NCI-H2081 treated with DMSO at 0.1 percent for 48 hours (cell line): ENCODE measurements around the gene USH1C.

ENCODE experiments used
- DNase-seq: peaks from one replicate; lab custom pipeline; 2025; lab: John Stamatoyannopoulos, UW

The USH1C gene

DNA sequence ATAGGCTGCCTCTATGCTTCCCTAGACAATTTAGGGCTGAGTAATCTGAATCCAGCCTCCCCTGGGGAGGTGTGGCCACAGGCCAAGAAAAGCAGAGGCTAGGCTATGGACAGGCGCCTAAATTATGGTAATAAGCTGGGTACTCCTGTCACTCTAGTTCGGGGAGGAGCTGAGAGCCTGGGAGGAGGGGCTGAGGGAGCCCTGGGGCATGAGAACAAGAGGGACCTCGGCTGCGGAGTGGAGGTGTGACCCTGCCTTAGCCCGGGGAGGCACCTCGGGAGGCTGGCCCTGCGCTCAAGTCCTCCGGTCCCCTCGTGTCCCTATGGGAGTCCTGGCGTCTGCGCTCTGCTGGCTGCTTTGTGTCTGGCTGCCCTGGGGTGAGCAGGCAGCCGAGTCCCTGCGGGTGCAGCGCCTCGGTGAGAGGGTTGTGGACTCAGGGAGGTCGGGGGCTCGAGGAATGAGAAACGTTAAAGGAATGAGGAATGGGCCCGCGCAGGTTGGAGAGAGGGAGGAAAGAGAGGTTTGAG, 2.9 kb upstream of the USH1C start, which contains the start of gene OTOG:
Gene OTOG, plus strand, starts transcription at position 209 of the 527 bp plus-strand sequence. Its CDS starts 114 bp downstream, at position 323.
- peak; percentile 53 for DNase-seq

DNA sequence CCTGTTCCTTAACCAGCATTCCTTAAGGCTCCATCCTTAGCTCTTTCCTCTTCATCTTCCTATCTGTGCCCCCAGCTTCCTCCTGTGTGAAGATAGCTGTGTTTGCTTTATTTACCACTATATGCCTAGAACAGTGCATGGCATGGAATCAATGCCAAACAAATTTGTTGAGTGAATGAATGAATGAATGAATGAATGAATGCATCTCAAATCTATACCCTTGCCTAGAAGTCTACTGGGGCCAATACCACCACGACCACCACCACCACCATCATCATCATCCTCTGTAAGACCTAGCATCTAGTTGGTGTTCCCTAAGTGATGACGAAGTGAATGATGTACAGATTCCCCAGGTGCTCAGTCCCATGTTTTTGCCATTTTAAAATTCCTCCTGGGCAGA, 2.0 kb upstream of the USH1C start:
- no peak for DNase-seq

- DNase-seq = no peak
Measured at GRCh38 chr11:17543574-17544180, 539 bp downstream of the USH1C start.

DNA sequence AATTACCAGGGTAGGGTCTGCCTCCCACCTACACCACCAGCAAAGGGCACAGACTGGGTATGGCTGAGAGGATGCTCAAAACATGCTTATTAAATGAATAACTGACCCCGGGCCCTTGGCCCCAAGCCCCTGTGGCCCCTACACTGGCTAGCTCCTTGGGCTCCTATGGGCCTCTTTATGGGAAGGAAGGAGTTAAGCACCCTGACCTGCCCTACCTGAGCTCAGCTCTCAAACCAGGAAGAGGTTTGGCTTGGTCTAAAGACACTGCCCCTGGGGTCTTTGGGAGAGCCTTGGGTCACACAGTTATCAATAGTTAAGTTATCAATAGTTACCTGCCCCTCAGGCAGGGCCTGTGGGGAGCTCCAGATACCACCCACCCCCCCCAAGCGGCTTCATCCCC, 1.2 kb downstream of the USH1C start:
- DNase-seq = no peak

- DNase-seq = no peak
Measured at GRCh38 chr11:17542249-17542648, 2.0 kb downstream of the USH1C start.

DNA sequence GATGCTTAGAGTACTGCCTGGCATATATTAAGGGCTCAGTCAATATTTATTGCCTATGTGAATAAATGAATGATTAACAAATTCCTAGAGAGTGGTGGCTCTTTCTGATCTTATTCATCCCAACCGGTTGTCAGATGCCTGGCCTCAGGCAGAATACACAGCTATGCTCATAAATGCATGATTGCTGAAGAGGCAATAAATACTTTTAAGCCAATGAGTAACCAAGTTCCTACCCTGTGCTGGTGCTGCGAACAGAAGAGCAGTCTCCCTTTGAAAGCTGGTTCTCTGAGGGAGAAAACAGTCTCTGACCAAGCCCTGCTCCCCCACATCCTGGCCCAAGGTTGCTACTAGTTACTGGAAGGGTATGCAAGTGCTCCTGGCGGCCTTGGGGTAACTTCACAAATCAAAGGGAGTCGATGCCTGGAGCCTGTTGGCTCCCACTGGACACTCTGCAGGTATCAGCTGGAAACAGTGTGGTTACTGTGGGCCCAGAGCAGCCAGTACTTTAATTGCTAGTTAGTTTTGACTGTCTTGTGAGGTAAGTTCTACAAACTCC, 2.8 kb downstream of the USH1C start:
- DNase-seq = no peak

GRCh38 chr11:17540807-17541206, 3.4 kb downstream of the USH1C start:
- DNase-seq = no peak

GRCh38 chr11:17538731-17539130, 5.5 kb downstream of the USH1C start:
- DNase-seq = no peak

DNA sequence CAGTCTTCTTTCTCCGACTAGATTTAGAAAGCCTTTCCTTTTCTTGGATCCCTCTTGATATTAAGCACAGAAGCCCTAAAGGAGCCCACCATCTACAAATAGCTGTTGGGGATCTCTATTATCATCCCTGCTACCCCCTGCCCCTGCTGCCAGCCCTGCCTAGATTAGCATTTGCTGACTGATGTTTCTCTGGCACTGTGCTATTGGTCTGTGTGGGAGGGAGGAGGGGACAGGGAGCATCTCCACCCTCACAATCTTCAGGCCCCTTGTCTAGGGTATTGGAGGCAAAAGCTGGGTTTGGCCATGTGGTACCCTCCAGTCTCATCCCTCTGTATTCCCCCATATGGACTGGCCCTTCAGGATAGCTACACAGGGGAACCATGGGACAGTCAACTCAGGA, 6.2 kb downstream of the USH1C start:
- no peak for DNase-seq

DNA sequence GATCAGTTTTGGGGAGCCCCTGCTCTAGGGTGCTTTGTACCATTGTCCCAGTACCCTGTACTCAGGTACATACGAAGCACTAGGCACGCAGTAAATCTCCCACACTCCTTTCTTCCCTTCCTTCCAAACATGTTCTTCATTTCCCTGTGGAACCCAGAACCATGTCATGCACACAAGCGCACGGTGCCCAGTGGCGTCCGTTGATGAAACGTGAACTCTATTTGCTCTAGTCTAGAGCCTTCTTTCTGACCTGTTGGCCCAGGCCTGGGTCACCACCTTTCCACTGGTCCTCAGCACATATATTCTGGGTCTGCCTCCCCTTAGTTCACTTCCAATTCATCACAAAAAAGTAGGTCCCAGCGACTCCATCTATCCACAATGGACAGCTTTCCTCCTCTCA, 7.0 kb downstream of the USH1C start:
- no peak for DNase-seq

DNA sequence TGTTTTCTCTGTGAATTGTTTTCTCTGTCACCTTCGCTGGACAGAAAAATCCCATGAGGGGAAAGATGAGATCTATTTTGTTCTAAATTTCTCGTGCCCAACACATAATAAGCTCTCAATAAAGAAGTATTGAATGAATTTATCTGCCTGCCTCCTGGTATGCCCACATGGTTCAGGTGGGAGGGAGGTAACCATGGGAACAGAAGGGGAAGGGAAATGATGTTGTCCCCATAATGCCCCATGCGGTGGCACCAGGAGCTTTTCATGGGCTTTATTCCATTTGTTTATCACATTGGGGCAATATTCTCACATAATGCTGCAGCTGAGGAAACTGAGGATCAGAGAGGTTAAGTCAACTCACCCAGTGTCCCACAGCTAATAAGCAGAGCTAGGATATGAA, 8.7 kb downstream of the USH1C start:
- no peak for DNase-seq

- DNase-seq = no peak
Measured at GRCh38 chr11:17533778-17534415, 10.3 kb downstream of the USH1C start.

DNA sequence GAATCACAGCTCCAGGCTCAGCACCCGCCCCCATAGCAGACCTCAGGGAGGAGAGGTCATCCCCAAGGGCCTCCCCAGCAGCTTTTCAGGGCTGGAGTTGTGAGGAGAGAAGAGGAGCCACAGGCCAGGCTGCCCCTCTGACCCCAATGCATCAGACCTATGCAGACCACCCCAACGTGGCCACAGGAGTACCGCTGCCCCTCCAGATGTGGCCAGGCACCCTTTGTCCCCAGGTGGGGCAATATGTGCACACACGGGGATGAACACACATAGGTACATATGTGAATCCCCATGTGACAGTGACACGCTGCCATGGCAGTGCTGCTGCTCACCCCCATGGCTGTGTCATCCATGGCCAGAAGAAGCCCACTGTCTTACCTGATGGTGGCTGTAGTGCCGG, 10.9 kb downstream of the USH1C start:
- DNase-seq = no peak

DNA sequence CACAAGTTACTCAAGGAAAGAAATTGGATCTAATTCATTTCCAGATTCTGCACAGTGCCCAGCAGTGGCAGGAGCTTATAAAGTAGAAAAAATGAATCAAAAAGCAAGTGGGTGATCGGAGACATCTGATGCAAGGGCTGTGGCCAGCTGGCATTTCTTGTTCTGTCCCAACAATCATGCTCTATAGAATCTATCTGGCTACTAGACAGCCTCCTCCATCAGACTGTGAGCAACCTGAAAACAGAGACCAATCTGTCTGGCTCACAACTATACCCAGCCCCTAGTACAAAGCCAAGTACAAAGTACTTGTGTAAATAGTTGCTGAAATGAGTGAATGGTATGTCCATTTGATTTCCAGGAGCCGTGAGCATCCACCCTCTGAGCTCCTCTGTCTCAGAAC, 11.4 kb downstream of the USH1C start:
- no peak for DNase-seq

- no peak for DNase-seq
Measured at GRCh38 chr11:17531636-17532113, 12.5 kb downstream of the USH1C start.

DNA sequence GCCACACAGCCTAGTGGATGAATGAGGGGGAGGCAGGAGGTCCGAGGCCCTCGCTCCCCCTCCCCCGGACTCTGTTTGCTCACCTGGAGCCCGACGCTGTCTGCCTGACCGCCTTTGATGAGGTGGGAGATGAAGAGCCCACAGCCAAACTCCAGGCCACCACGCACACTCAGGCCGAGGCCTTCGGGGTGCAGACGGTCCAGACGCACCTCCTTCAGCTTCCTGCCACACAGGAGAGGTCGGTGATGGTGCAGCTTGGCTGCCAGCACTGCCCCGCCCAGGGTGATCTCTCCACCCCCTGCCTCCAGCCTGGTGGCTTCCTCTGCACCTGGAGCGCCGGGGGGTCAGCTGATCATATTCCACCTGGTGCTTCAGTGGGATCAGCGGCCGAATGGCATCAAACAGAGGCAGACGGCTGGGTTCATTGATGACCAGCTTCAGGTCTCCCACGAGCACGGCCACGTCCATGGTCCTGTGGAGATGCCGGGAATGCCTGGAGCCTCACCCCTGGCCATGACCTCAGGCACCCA, 13.1 kb downstream of the USH1C start:
- DNase-seq = peak; percentile 8

DNA sequence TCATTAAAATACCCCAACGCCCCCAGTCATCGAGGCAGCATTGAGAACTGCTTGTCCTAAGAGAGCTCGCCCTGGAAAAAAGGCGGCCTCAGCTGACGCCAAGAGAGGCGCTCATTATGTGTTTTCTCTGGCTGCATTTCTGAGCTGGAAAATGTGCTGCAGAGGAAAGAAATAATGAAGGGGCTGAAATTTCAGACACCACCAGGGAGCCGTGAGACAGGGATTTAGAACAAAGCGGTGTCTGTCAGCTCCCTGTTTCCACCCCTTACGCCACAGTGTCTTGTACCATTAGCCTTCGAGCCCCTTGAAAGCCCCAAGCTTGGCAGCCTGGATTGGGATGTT, 14.4 kb downstream of the USH1C start:
- DNase-seq = no peak

GRCh38 chr11:17528906-17529843, 15.0 kb downstream of the USH1C start:
- peak; percentile 7 for DNase-seq

DNA sequence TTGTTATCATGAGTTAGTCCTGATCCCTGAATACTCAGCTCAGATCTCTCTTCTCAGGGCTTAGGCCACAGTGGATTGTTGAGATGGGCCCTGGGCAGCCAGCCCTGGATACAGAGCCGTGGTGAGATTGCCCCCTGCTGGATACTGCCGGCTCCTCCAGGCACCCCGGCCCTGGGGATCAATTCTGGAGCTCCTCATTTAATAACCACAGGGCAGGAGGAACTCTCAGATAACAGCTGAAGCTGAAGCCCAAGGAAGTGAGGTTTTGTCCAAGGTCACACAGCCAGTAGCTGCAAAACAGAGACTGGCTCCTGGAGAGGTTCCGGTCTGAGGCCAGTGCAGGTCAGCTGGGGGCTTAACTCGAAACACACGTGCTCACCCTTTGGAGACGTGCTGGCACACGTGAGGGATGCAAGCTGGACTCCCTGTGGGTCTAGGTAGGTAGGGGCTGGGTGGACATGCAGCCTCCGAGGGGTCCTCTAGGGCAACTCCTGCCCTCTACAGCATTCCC, 16.0 kb downstream of the USH1C start:
- peak; percentile 48 for DNase-seq

GRCh38 chr11:17527628-17527995, 16.6 kb downstream of the USH1C start:
- DNase-seq = no peak

DNA sequence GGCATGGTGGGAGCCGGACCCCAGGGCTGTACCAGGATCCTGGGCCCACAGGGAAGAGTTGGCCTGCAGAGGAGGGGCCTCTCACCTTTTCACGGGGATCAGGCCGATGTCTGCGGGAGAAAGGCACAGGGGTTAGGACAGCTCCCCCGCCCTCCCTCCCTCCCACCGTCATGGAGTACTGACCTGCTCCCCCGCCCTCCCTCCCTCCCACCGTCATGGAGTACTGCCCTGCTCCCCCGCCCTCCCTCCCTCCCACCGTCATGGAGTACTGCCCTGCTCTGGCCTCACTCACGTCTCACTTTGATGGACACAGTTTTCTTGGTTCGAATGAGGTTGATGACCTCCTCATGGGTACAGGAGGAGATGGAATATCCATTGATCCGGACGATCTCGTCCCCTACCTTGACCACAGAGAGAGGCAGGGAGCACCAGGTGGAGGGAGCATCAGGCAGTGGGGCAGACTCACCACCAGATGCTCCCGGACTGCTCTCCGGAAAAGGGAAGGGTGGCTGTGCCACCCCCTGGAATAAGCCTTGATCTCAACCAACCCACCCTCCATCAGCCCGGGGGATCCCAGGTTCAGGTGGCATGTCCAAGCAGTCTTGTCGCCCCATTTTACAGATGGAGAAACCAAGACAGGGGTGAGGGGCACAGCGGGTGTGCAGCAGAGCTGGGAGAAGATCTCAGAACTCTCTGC, 17.1 kb downstream of the USH1C start:
- DNase-seq = no peak
